ENCODE measurements around the gene WDR54.
A peak's percentile ranks its signal among the peaks of the same experiment; 100 is the strongest.

Gene WDR54

GRCh38 chr2:74421221-74421870 lies at the start of gene WDR54, which contains the start of gene C2orf81:
Gene WDR54, plus strand, starts transcription at chr2:74421730. Its CDS starts 424 bp downstream, at chr2:74422154.
Gene C2orf81, minus strand, starts transcription at chr2:74421619. Its CDS starts 59 bp downstream, at chr2:74421560.
- peak; percentile 32 for DNase-seq (ENCODE audit: low spot score)

DNA sequence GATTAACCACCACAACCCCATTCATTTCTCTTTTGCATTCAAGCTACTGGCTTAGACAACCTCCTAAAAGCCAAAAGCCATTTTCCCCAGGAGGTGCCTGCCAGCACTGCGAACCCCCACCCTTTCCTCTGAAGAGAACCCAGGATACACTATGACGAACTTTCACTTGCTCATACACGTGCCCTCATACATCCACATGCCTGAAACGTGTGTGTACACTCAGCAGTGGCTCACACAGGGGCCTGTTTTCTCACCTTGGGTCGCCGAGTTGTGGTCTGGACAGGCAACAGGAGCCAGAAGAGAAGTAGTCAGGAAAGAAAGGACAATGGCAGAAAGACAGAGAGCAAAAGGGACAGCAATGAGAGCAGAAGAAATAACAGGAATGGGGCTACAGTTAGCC lies 48.9 kb upstream of the WDR54 start:
- DNase-seq (ENCODE audit: low spot score) = no peak

GRCh38 chr2:74373221-74373676 lies 48.3 kb upstream of the WDR54 start:
- DNase-seq (ENCODE audit: low spot score) = no peak

GRCh38 chr2:74373985-74374384 lies 47.5 kb upstream of the WDR54 start:
- no peak for DNase-seq (ENCODE audit: low spot score)

DNA sequence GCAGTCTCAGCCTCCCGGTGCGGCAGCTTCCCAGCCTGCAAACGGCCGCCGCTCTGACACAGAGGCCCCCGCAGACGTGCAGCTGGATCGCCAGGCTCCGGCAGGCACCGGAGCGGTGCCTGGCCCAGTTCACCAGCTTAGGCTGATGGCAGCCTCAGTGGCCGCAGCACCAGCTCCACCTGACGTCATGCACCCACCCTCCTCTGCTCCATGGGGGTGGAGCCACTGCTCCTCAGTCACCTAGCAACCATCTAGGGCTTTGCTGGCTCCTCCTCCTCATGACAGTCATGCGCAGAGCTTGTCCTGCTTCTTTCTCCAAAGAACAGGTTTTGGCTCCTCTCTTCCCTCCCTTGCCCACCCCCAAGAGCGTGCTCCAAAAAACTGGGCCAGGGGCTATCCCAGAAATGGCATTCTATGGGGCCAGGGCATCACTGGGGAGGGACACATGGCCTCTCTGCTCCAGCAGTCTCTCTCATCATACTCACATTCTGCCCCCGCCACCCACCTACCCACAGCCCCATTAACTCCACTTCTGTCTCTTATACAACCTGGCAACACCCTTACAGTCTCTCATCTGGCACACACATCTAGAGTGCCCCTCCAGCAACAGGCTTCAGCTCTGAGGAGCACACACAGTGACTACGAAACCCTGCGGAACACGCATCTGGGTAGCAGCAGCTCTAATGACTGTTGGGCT lies 46.9 kb upstream of the WDR54 start:
- DNase-seq (ENCODE audit: low spot score) = no peak

DNA sequence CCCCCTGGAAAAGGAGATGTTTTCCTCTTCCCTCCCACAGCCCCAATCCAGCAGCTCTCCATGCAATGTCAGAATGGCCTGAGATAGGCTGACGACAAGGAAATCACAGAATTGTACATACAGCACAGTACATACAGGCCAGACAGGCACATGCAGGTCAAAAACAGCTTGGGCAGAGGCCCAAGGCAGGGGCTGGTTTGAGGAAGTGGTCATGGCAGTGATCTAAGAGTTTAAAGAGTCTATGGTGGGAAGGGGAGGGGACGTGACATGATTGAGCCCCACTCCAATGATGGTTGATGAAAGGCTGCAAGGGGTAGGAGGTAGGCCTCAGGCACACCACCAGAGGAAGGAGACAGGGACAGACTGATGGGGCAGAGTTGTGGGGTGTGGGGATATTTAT lies 45.7 kb upstream of the WDR54 start:
- DNase-seq (ENCODE audit: low spot score) = no peak

DNA sequence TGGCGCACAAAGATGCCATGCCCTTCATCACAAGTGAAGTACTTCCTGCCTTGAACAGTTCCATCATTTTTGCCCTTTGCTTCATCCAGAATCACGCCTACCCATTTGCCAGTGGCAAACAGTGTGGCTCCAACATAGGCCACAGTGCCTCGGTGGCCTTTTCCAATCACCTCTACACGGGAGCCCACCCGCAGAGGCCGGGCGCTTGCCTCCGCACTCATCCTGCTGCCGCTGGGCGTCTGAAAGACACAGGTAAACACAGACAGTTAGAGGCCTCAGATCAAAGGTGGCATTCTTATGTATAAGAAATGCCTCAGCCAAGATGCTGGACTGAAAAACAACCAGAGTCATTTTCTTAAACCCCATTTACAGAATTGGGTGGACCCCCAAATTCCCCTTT lies 43.5 kb upstream of the WDR54 start:
- no peak for DNase-seq (ENCODE audit: low spot score)

- no peak for DNase-seq (ENCODE audit: low spot score)
Measured at GRCh38 chr2:74379851-74380789, 41.4 kb upstream of the WDR54 start, which contains the start of gene DCTN1. Gene DCTN1, minus strand, starts transcription at chr2:74380311. Its CDS starts 274 bp downstream, at chr2:74380037.

DNA sequence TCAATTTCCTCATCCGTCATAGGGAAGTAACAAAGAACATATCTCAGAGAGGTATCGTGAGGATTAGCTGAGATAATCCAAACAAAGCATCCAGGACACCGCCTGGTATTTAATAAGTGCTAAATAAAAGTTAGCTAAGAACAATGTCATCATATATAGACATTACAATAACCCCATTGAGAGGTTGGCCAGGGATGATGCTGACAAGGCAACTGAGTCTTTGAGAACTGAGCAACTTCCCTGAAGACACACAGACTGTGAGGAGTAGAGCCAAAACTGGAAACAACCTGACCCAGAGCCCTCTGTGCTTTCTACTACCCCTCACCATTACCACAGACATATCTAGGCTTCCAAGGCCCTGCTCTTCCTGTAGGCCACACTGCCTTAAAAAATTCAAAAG lies 39.8 kb upstream of the WDR54 start:
- no peak for DNase-seq (ENCODE audit: low spot score)

GRCh38 chr2:74383254-74383653 lies 38.3 kb upstream of the WDR54 start:
- DNase-seq (ENCODE audit: low spot score) = no peak

GRCh38 chr2:74384051-74384450 lies 37.5 kb upstream of the WDR54 start:
- DNase-seq (ENCODE audit: low spot score) = no peak

- DNase-seq (ENCODE audit: low spot score) = no peak
Measured at GRCh38 chr2:74385396-74385795, 36.1 kb upstream of the WDR54 start.

GRCh38 chr2:74387346-74387745 lies 34.2 kb upstream of the WDR54 start:
- no peak for DNase-seq (ENCODE audit: low spot score)

- DNase-seq (ENCODE audit: low spot score) = no peak
Measured at GRCh38 chr2:74390606-74391005, 30.9 kb upstream of the WDR54 start.

- peak; percentile 28 for DNase-seq (ENCODE audit: low spot score)
Measured at GRCh38 chr2:74391209-74391579, 30.3 kb upstream of the WDR54 start.

GRCh38 chr2:74391580-74392448 lies 29.7 kb upstream of the WDR54 start:
- peak; percentile 96 for DNase-seq (ENCODE audit: low spot score)

- no peak for DNase-seq (ENCODE audit: low spot score)
Measured at GRCh38 chr2:74392449-74392743, 29.1 kb upstream of the WDR54 start.

- DNase-seq (ENCODE audit: low spot score) = no peak
Measured at GRCh38 chr2:74393525-74393924, 28.0 kb upstream of the WDR54 start.

DNA sequence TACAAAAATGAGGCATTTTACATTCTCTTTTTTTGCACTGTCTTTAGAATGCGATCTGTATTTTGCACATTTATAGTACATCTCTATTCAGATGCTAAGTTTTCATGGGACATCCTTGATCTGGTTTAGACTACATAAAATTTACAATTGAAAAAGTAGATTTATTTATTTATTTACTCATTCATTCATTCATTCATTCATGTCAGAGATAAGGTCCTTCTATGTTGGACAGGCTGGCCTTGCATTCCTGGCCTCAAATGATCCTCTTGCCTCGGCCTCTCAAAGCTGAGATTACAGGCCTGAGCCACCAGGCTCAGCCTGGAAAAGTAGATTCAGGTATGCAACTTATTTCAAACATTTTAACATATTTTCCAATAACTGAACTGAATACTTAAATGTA lies 25.4 kb upstream of the WDR54 start:
- DNase-seq (ENCODE audit: low spot score) = no peak

GRCh38 chr2:74399785-74400184 lies 21.7 kb upstream of the WDR54 start:
- DNase-seq (ENCODE audit: low spot score) = peak; percentile 31

DNA sequence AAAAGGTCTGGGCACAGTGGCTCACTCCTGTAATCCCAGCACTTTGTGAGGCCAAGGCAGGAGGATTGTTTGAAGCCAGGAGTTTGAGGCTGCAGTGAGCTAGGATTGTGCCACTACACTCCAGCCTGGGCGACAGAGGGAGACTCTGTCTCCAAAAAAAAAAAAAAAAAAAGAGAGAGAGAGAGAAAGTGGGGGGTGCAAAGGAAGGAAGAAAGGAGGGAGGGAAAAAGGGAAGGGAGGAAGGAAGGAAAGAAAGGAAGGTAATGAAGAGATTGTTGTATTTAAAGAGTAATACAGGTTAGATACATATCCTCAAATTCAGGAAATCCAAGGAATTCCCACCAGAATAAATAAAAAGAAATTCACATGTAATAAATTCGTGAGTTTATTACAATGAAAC lies 19.6 kb upstream of the WDR54 start:
- DNase-seq (ENCODE audit: low spot score) = no peak

DNA sequence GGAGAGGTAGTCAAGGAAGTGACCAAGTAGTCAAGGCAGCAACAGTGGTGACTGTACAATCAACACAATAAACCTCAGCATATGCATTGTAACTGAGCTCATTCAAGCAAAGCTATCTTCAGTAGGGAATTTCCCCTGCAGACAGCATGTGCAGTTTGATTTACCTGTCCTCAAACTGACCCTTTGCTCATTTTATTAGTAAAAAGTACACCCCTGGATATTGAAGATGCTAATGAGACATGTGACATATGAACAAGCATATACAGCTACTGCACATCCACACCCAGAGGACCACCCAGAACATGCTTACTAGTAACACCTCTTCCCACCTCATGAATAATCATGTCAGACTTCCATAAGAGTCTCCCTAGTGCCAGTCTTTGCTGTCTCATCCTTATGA lies 15.5 kb upstream of the WDR54 start:
- DNase-seq (ENCODE audit: low spot score) = no peak

Data from hematopoietic multipotent progenitor cell treated with erythropoietin and hydrocortisone succinate and interleukin-3 and kit ligand, for 17 days (in vitro differentiated cells).